Stomach (tissue), 4 donors: ENCODE results near the gene AKAP8L.

ENCODE experiments used
- EP300 ChIP-seq: sonication (generic); formaldehyde crosslinking; IDR thresholded peaks from one replicate; pipeline ENCODE4 v1.6.1; 2017; ENCODE audit warnings: antibody characterized with exemption
- POLR2A ChIP-seq, 4 donors: fragments of 450-650 bp; IDR thresholded peaks; one replicate each; pipeline ENCODE4 v1.6.1; 2016; ENCODE audit warnings: antibody characterized with exemption in 4 of 4, control low read depth in 2 of 4, mild to moderate bottlenecking in 1 of 4, moderate library complexity in 1 of 4
- POLR2AphosphoS5 ChIP-seq, 3 donors: sonication (generic); formaldehyde crosslinking; IDR thresholded peaks; one replicate each; pipeline ENCODE4 v1.6.1; 2016; ENCODE audit warnings: antibody characterized with exemption in 3 of 3
- TF ChIP-seq, protein P1 (sequence below), 7 experiments: fragments of 450-650 bp in 4 of 7; fragments of 200-600 bp in 3 of 7; sonication (generic) in 3 of 7; IDR thresholded peaks; one replicate each; pipeline ENCODE4 v1.5.1; 2016 to 2019; ENCODE audit warnings: antibody characterized with exemption in 7 of 7, control low read depth in 2 of 7, mild to moderate bottlenecking in 1 of 7

DNA sequence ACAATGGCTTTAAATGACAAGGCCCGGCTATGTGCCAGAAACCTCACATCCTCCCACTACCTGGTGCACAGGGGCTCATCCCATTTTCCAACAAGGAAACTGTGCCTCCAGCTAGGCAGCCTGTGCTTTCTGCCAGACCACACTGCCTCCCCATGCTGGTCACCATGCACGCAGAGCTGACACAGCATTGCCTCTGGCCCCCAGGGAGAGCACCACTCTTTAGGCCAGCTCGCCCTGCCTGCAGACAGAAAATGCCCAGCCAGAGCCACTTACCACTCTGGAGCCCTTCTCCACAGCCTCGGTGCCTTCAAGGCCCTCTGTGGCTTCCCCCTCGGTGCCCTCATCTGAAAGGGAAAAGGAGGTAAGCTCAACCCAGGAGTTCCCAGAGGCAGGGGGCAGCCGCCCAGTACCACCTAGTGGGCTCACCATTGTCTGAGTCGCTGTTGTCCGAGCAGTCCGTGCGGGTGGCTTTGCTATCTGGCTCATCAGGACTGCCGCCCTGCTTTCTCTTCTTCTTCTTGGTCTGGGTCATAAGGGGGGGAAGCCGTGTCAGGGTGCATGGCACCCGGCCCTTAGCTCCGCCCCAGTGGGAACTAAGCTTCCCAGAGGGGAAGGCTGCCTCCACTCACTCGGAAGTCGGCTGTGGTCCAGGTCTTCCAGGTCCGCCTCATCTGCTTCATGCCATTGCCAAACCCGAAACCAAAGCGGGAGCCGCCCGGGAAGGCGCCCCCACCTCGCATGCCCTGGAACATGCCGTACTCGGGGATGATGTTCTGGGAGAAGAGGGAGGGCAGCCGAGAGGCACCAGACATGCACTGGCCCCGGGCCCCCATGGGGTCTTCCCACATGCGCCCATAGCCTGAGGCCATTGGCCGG, 18.0 kb downstream of the AKAP8L start:
- no peak for TF ChIP-seq POLR2A (IDR thresholded peaks at IDR 0.05)
- TF ChIP-seq, protein P1, sequence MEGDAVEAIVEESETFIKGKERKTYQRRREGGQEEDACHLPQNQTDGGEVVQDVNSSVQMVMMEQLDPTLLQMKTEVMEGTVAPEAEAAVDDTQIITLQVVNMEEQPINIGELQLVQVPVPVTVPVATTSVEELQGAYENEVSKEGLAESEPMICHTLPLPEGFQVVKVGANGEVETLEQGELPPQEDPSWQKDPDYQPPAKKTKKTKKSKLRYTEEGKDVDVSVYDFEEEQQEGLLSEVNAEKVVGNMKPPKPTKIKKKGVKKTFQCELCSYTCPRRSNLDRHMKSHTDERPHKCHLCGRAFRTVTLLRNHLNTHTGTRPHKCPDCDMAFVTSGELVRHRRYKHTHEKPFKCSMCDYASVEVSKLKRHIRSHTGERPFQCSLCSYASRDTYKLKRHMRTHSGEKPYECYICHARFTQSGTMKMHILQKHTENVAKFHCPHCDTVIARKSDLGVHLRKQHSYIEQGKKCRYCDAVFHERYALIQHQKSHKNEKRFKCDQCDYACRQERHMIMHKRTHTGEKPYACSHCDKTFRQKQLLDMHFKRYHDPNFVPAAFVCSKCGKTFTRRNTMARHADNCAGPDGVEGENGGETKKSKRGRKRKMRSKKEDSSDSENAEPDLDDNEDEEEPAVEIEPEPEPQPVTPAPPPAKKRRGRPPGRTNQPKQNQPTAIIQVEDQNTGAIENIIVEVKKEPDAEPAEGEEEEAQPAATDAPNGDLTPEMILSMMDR (IDR thresholded peaks at IDR 0.05): no peak
- TF ChIP-seq POLR2AphosphoS5 (IDR thresholded peaks at IDR 0.05): no peak
- TF ChIP-seq EP300: no peak
